CD14-positive monocyte (primary cell): ENCODE results near the gene OPALIN. TPM values are rescaled to one million over a fixed set of nuclear protein-coding genes. Genes with fewer than 3 reads are reported as not detected.

Source experiments
- DNase-seq, 3 donors: peaks; one replicate each; pipeline ENCODE4 v3.0.0-alpha.2; 2011 to 2022
- H2AFZ ChIP-seq: 2 replicates; pipeline ENCODE4 v1.6.0; 2012; ENCODE audit warnings: mild to moderate bottlenecking, low read depth, low read length, inconsistent platforms; ENCODE audit not compliant: insufficient read depth, poor library complexity, severe bottlenecking
- H3K27ac ChIP-seq, 2 donors: 1 replicate in 1 of 2; 2 replicates in 1 of 2; pipeline ENCODE4 v1.5.1; 2012 to 2013; ENCODE audit warnings: low read length in 2 of 2, control low read depth in 1 of 2, inconsistent platforms in 1 of 2, low read depth in 1 of 2, mild to moderate bottlenecking in 1 of 2
- H3K27me3 ChIP-seq, 2 donors: one replicate each; pipeline versions ENCODE4 v1.6.0 to v1.6.1; 2011 to 2013; ENCODE audit warnings: low read length in 2 of 2; ENCODE audit not compliant: control insufficient read depth in 2 of 2, insufficient read depth in 2 of 2
- H3K36me3 ChIP-seq, 2 donors: replicated peaks in 1 of 2; 1 replicate in 1 of 2; 2 replicates in 1 of 2; pipeline versions ENCODE4 v1.5.1 to v1.6.1; 2012 to 2013; ENCODE audit warnings: low read length in 2 of 2, control low read depth in 1 of 2, inconsistent platforms in 1 of 2, mild to moderate bottlenecking in 1 of 2; ENCODE audit not compliant: insufficient read depth in 2 of 2, control insufficient read depth in 1 of 2
- H3K4me1 ChIP-seq, 2 donors: 1 replicate in 1 of 2; 2 replicates in 1 of 2; pipeline versions ENCODE4 v1.5.1 to v1.6.1; 2012 to 2013; ENCODE audit warnings: low read length in 2 of 2, control low read depth in 1 of 2, inconsistent platforms in 1 of 2, mild to moderate bottlenecking in 1 of 2, moderate library complexity in 1 of 2; ENCODE audit not compliant: insufficient read depth in 2 of 2, control insufficient read depth in 1 of 2
- H3K4me2 ChIP-seq: replicated peaks from 2 replicates; pipeline ENCODE3; 2012; ENCODE audit warnings: low read length, moderate library complexity, mild to moderate bottlenecking; ENCODE audit not compliant: poor library complexity, severe bottlenecking; ENCODE audit errors: extremely low read depth
- H3K4me3 ChIP-seq, 3 experiments: fragments of 200-600 bp in 1 of 3; sonication (generic) in 1 of 3; replicated peaks in 1 of 3; 1 replicate in 2 of 3; 2 replicates in 1 of 3; pipeline ENCODE4 v1.5.1; 2011 to 2013; ENCODE audit warnings: low read length in 3 of 3, mild to moderate bottlenecking in 3 of 3, control low read depth in 2 of 3, low read depth in 2 of 3, inconsistent platforms in 1 of 3, moderate library complexity in 1 of 3
- H3K79me2 ChIP-seq: 2 replicates; pipeline ENCODE4 v1.6.0; 2012; ENCODE audit warnings: mild to moderate bottlenecking, control low read depth, inconsistent platforms, low read length, moderate library complexity; ENCODE audit not compliant: insufficient read depth
- H3K9ac ChIP-seq: 2 replicates; pipeline ENCODE4 v1.6.0; 2017; ENCODE audit warnings: low read length, mild to moderate bottlenecking; ENCODE audit not compliant: insufficient read depth, poor library complexity, severe bottlenecking
- H3K9me3 ChIP-seq, 2 donors: replicated peaks in 1 of 2; 1 replicate in 1 of 2; 2 replicates in 1 of 2; pipeline versions ENCODE4 v1.5.1 to v1.6.1; 2012 to 2013; ENCODE audit warnings: low read length in 2 of 2, control low read depth in 1 of 2; ENCODE audit not compliant: control insufficient read depth in 1 of 2, insufficient read depth in 1 of 2
- H4K20me1 ChIP-seq: 2 replicates; pipeline ENCODE4 v1.6.0; 2012; ENCODE audit warnings: mild to moderate bottlenecking, low read length, control low read depth, moderate library complexity; ENCODE audit not compliant: insufficient read depth
- H3K27ac Mint-ChIP-seq, 7 donors: one replicate each; pipeline ENCODE4 v1.8.0; 2020; ENCODE audit warnings: mild to moderate bottlenecking in 7 of 7, mixed read lengths in 7 of 7, moderate library complexity in 6 of 7, inconsistent platforms in 2 of 7
- H3K27me3 Mint-ChIP-seq, 3 donors: one replicate each; pipeline ENCODE4 v1.8.0; 2021 to 2022; ENCODE audit warnings: low read depth in 3 of 3, mild to moderate bottlenecking in 3 of 3, mixed read lengths in 3 of 3, moderate library complexity in 3 of 3, inconsistent platforms in 1 of 3
- H3K36me3 Mint-ChIP-seq, 2 donors: one replicate each; pipeline ENCODE4 v1.8.0; 2020; ENCODE audit warnings: mixed read lengths in 2 of 2, inconsistent platforms in 1 of 2, mild to moderate bottlenecking in 1 of 2
- H3K4me1 Mint-ChIP-seq: one replicate; pipeline ENCODE4 v1.8.0; 2020; ENCODE audit warnings: mild to moderate bottlenecking, mixed read lengths
- H3K4me3 Mint-ChIP-seq, 2 donors: one replicate each; pipeline ENCODE4 v1.8.0; 2020; ENCODE audit warnings: mild to moderate bottlenecking in 2 of 2, mixed read lengths in 2 of 2, moderate library complexity in 1 of 2
- H3K9me3 Mint-ChIP-seq, 7 donors: one replicate each; pipeline ENCODE4 v1.8.0; 2020 to 2022; ENCODE audit warnings: mixed read lengths in 7 of 7, mild to moderate bottlenecking in 6 of 7, moderate library complexity in 6 of 7, inconsistent platforms in 2 of 7
- CTCF ChIP-seq: fragments of 200-600 bp; IDR thresholded peaks from one replicate; pipeline ENCODE4 v1.8.0; 2022; ENCODE audit warnings: antibody characterized with exemption, mild to moderate bottlenecking
- WGBS: methylation state at CpG from one replicate; pipeline ENCODE4 v1.1.5; 2013; ENCODE audit warnings: missing lambda C conversion rate; ENCODE audit not compliant: insufficient coverage; 5-methylcytosine and 5-hydroxymethylcytosine counted together
- intact Hi-C, 2 donors: fragments of 100-400 bp; cut with micrococcal nuclease; formaldehyde crosslinking; loops; one replicate each; pipeline versions ENCODE4 v1.15.0 to v1.15.1; 2023
- polyA plus RNA-seq, 3 donors: library from polyadenylated mRNA; depleted of rRNA in 1 of 3; unstranded in 2 of 3; stranded (reverse) in 1 of 3; fragments of 300-500 nt in 2 of 3; fragments of >200 nt in 1 of 3; fragmentation: Illumina TruSeq in 2 of 3; gene quantifications; 1 replicate in 2 of 3; 2 replicates in 1 of 3; pipeline ENCODE4 v1.2.3, GENCODE V29; 2012 to 2021

OPALIN gene
- polyA plus RNA-seq, 3 donors = not detected

GRCh38 chr10:96389785-96390184 is 31.0 kb upstream of the OPALIN start:
- H3K27me3 ChIP-seq = peaks cover 0 to 6% of the 10 kb centered on the region in 2 donors
- Mint-ChIP-seq H3K9me3 (peaks cover 0 to 1% (median 0%) of the 10 kb centered on the region in 7 donors), H3K36me3 (no peaks in the 10 kb centered on the region), H3K4me1 (peaks cover 3% of the 10 kb centered on the region), H3K4me3 (no peak overlapping the region), H3K27me3 (peaks cover 10 to 25% (median 20%) of the 10 kb centered on the region in 3 donors), H3K27ac (no peak overlapping the region)
- H3K4me3 ChIP-seq = no peak overlapping the region
- intact Hi-C loops = no loop called here
- H3K4me2 ChIP-seq = no peak overlapping the region
- H3K79me2 ChIP-seq = no peaks in the 10 kb centered on the region
- no peaks in the 10 kb centered on the region for H3K9me3 ChIP-seq
- H2AFZ ChIP-seq = no peak overlapping the region
- 95% methylated on average over 5 of the region's 5 CpGs for WGBS
- no peak for DNase-seq
- H3K36me3 ChIP-seq = no peaks in the 10 kb centered on the region
- no peak for TF ChIP-seq CTCF
- H3K27ac ChIP-seq = no peak overlapping the region
- no peaks in the 10 kb centered on the region for H3K4me1 ChIP-seq
- H3K9ac ChIP-seq = no peak overlapping the region
- no peaks in the 10 kb centered on the region for H4K20me1 ChIP-seq

- H3K9me3 Mint-ChIP-seq = peaks cover 0 to 5% (median 0%) of the 10 kb centered on the region in 7 donors
- WGBS = 89% methylated on average over 5 of the region's 7 CpGs
These were observed 28.8 kb upstream of the OPALIN start for GRCh38 chr10:96387601-96388000.

More at GRCh38 chr10:96387601-96388000, 28.8 kb upstream of the OPALIN start:
- Histone ChIP-seq H3K4me3 (no peak overlapping the region), H3K27ac (no peak overlapping the region), H3K27me3 (peaks cover 0 to 6% of the 10 kb centered on the region in 2 donors), H3K79me2 (no peaks in the 10 kb centered on the region), H2AFZ (no peak overlapping the region), H3K9me3 (no peaks in the 10 kb centered on the region), H3K4me2 (no peak overlapping the region), H3K9ac (no peak overlapping the region), H3K4me1 (no peaks in the 10 kb centered on the region), H4K20me1 (no peaks in the 10 kb centered on the region), H3K36me3 (no peaks in the 10 kb centered on the region)
- peaks cover 6 to 26% (median 19%) of the 10 kb centered on the region in 3 donors for H3K27me3 Mint-ChIP-seq
- peak overlapping the region in 1 of 2 donors; percentile 52 for H3K4me3 Mint-ChIP-seq
- H3K4me1 Mint-ChIP-seq = peaks cover 3% of the 10 kb centered on the region
- TF ChIP-seq CTCF = no peak
- intact Hi-C loops = no loop called here
- H3K36me3 Mint-ChIP-seq = no peaks in the 10 kb centered on the region
- no peak overlapping the region for H3K27ac Mint-ChIP-seq
- no peak for DNase-seq
